K562 (cell line): ENCODE results near the gene SCAP. TPM values are rescaled to one million over a fixed set of nuclear protein-coding genes. Genes with fewer than 3 reads are reported as not detected.

ENCODE experiments used
- AFF4 ChIP-seq: sonication (generic); formaldehyde crosslinking; IDR thresholded peaks from 2 replicates; pipeline ENCODE4 v1.8.0; 2023; ENCODE audit warnings: mild to moderate bottlenecking, missing genetic modification reagents
- CHD1 ChIP-seq: fragments of 200-600 bp; sonication (generic); IDR thresholded peaks from one replicate; pipeline ENCODE4 v1.6.1; 2012; ENCODE audit warnings: mild to moderate bottlenecking, moderate library complexity, low read length, inconsistent platforms
- FOXK1 ChIP-seq: sonication (generic); formaldehyde crosslinking; IDR thresholded peaks from 2 replicates; pipeline ENCODE4 v1.8.0; 2022; ENCODE audit warnings: missing genetic modification reagents, mild to moderate bottlenecking, borderline replicate concordance
- HDGF ChIP-seq: fragments of 450-650 bp; IDR thresholded peaks from 2 replicates; pipeline ENCODE4 v1.6.1; 2016
- LEF1 ChIP-seq: fragments of 450-650 bp; IDR thresholded peaks from 2 replicates; pipeline ENCODE4 v1.6.1; 2016; ENCODE audit warnings: mild to moderate bottlenecking
- MIER1 ChIP-seq: fragments of 450-650 bp; IDR thresholded peaks from 2 replicates; pipeline ENCODE4 v1.6.1; 2016; ENCODE audit warnings: antibody characterized with exemption, mild to moderate bottlenecking, low read depth
- MTA2 ChIP-seq: fragments of 450-650 bp; IDR thresholded peaks from 2 replicates; pipeline ENCODE4 v1.6.1; 2016; ENCODE audit warnings: low read depth
- NFATC3 ChIP-seq: fragments of 450-650 bp; IDR thresholded peaks from 2 replicates; pipeline ENCODE4 v1.6.1; 2017; ENCODE audit warnings: mild to moderate bottlenecking
- PRPF4 ChIP-seq: fragments of 200-400 bp; formaldehyde crosslinking; IDR thresholded peaks from one replicate; pipeline ENCODE4 v1.6.1; 2017; ENCODE audit warnings: low read length, low read depth, mild to moderate bottlenecking; ENCODE audit not compliant: insufficient read depth, poor library complexity, severe bottlenecking
- PTBP1 ChIP-seq: fragments of 200-400 bp; formaldehyde crosslinking; IDR thresholded peaks from 2 replicates; pipeline ENCODE4 v1.6.1; 2017; ENCODE audit warnings: low read depth, low read length
- SMAD4 ChIP-seq: fragments of 250-450 bp; sonication (Bioruptor Pico); conservative IDR thresholded peaks from 2 replicates; pipeline ENCODE4 v1.8.0; 2021; ENCODE audit warnings: inconsistent platforms, mild to moderate bottlenecking, moderate library complexity
- SMARCE1 ChIP-seq: fragments of 450-650 bp; IDR thresholded peaks from 2 replicates; pipeline ENCODE4 v1.7.1; 2016; ENCODE audit warnings: mild to moderate bottlenecking
- SNRNP70 ChIP-seq: fragments of 200-400 bp; formaldehyde crosslinking; optimal IDR thresholded peaks from 2 replicates; pipeline ENCODE3; 2017; ENCODE audit warnings: low read depth, low read length
- SP2 ChIP-seq: IDR thresholded peaks from 2 replicates; pipeline ENCODE4 v1.6.1; 2011; ENCODE audit warnings: mild to moderate bottlenecking, low read depth, low read length, moderate library complexity; ENCODE audit not compliant: poor library complexity, severe bottlenecking; ENCODE audit errors: extremely low read depth
- USF2 ChIP-seq: sonication (generic); formaldehyde crosslinking; IDR thresholded peaks from 2 replicates; pipeline ENCODE4 v1.5.0; 2020; ENCODE audit warnings: missing genetic modification reagents
- ZBTB43 ChIP-seq: sonication (generic); formaldehyde crosslinking; IDR thresholded peaks from 2 replicates; pipeline ENCODE4 v1.8.0; 2023; ENCODE audit warnings: mild to moderate bottlenecking, missing genetic modification reagents
- ZEB2 ChIP-seq: fragments of 450-650 bp; IDR thresholded peaks from 2 replicates; pipeline ENCODE4 v1.6.1; 2016
- ZKSCAN8 ChIP-seq: fragments of 200-800 bp; sonication (Bioruptor generic); IDR thresholded peaks from 2 replicates; pipeline ENCODE4 v1.6.1; 2016; ENCODE audit warnings: missing genetic modification characterization, missing compliant biosample characterization
- ZNF282 ChIP-seq: sonication (generic); formaldehyde crosslinking; IDR thresholded peaks from 2 replicates; pipeline ENCODE4 v1.8.1; 2023; ENCODE audit warnings: missing genetic modification reagents
- ZNF518B ChIP-seq: fragments of 250-450 bp; sonication (Bioruptor Pico); IDR thresholded peaks from 2 replicates; pipeline ENCODE4 v1.5.0; 2021; ENCODE audit warnings: mild to moderate bottlenecking, moderate library complexity
- polyA plus RNA-seq, 8 experiments: library from polyadenylated mRNA; depleted of rRNA in 4 of 8; stranded (reverse) in 5 of 8; unstranded in 3 of 8; fragments of >200 nt; fragmentation: Nextera tagmentation in 2 of 8; fragmentation: Illumina TruSeq in 1 of 8; extraction: Ambion mirVana in 2 of 8; extraction: Trizol in 1 of 8; gene quantifications; 2 replicates each; pipeline versions ENCODE4 v1.2.1 to v1.2.3, GENCODE V29; 2011 to 2014; ENCODE audit warnings: inconsistent platforms in 1 of 8, missing spikeins in 1 of 8
- total RNA-seq, 7 experiments: library from RNA; depleted of rRNA in 6 of 7; stranded (reverse); fragments of >200 nt in 6 of 7; fragmentation: Illumina TruSeq in 2 of 7; extraction: Trizol in 2 of 7; gene quantifications; 2 replicates each; pipeline versions ENCODE4 v1.2.1 to v1.2.3, GENCODE V29; 2011 to 2021; ENCODE audit warnings: low replicate concordance in 1 of 7

SCAP gene
- total and polyA plus RNA-seq, 9 of the 15 experiments (the other 6 are each of a cell fraction or from before 2014, with no cell fraction given) = 2.6 to 104 (median 37.8) TPM

- TF ChIP-seq MTA2 = no peak
- peak; percentile 30 for TF ChIP-seq PRPF4
- 0 out of 2 replicates have a peak, but pooled peaks have one; percentile 26 for TF ChIP-seq NFATC3
- peak; percentile 98 for TF ChIP-seq CHD1
- TF ChIP-seq FOXK1 = peak; percentile 79
- no peak for TF ChIP-seq SMARCE1
- TF ChIP-seq SNRNP70 = no peak
- TF ChIP-seq SMAD4 = peak; percentile 39
- TF ChIP-seq AFF4 (CRISPR knock-in tag) = peak; percentile 83
- 0 out of 2 replicates have a peak, but pooled peaks have one; percentile 34 for TF ChIP-seq PTBP1
- TF ChIP-seq LEF1 = peak; percentile 59; the same call in 1 of the 2 replicates
- peak; percentile 74; the same call in 1 of the 2 replicates for TF ChIP-seq ZNF282 (CRISPR knock-in tag)
- TF ChIP-seq ZNF518B (CRISPR knock-in tag) = no peak
- TF ChIP-seq ZKSCAN8 = no peak
- peak; percentile 92 for TF ChIP-seq USF2
- TF ChIP-seq ZEB2 = peak; percentile 65
- TF ChIP-seq HDGF = no peak
- no peak for TF ChIP-seq SP2
- peak; percentile 89; the same call in 1 of the 2 replicates for TF ChIP-seq ZBTB43 (CRISPR knock-in tag)
- TF ChIP-seq MIER1 = no peak
Observed at GRCh38 chr3:47380601-47381316, 95.0 kb downstream of the SCAP start, which contains the start of gene PTPN23 (continued).
